NCI-H187 treated with DMSO at 0.1 percent for 48 hours (cell line): ENCODE data around the gene CCDC77.

Experiments
- DNase-seq: peaks from one replicate; lab custom pipeline; 2025; lab: John Stamatoyannopoulos, UW

CCDC77 gene

DNA sequence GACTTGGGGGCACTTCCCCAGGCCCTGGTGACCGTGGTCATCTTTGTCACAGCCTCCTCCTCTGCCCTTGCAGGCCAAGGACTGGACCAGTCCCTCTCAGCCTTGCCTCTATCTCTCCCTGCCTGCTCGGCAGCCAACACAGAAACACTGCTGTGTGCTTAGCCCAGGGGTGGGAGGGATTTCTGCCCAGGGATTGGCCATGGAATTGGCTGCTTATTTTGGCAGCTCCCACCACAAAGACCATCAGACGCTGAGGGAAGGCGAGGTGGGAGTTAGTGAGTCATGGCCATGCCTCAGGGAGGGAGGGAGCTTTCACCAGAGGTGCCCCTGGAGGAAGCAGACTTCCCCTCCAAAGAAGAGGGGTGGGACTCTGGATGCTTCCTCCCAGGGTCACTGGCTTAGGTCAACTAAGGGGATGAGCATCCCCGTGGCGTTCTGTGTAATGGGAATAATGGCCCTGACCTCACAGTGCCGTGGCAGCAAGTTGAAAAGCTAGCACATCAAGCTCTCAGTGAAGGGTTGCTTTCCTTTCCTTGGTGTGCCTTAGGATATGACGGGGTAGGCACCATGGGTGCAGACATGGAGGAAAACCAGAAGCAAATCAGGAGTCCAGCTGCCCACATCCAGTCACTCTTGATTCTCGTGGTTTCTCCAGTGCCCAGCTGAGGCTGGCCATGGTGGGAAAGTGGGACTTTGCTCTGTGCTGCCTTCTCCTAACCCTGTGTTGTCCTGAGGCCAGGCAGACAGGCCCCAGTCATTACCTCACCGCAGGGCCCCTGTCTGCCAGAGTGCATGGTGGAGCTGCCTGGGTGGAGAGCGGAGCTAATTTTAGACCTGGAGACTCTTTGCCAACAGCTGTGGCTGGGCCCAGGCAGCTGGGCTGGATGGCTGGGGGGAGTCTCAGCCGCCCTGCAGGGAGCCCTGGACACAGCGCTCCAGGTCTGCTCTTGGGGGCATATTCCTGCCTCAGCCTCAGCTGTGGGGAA lies 79.7 kb downstream of the CCDC77 start:
- no peak for DNase-seq

DNA sequence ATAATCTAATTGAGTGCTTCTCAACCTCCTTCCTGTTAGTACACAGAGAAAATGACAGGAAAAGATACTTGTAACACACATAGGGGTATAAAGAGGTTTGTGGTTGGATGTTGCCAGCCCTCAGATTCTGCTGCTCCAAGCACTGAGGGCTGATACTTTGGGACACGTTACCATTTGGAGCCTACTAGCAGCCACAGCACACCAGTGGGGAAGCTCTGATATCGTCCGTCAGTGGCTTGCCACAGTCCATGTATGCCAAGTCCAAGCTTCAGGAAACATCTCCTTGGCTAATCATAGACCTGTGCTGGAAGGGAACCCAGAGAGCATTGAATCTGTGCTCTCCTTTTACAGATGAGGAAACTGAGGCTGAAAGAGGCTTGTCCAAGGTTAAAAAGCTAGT lies 80.6 kb downstream of the CCDC77 start:
- DNase-seq: no peak

DNA sequence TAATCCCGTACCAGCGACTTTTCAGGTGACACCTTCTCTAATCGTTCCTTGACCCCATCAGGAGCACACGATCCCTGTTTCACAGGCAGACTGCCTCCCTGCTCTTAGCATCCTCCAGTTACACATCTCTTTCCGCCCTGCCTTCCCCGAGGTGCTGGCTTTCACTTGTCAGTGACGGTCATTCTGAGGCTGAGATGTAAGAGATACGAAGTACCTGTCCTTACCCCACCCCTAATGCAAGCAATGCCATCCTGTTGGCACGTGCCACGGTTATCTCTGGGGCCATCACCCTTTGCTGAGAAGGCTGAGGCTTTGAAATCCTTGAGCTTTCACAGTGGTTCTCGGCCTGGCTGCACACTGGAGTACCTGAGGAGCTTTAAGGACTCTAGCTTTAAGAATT lies 82.7 kb downstream of the CCDC77 start:
- DNase-seq: no peak

DNA sequence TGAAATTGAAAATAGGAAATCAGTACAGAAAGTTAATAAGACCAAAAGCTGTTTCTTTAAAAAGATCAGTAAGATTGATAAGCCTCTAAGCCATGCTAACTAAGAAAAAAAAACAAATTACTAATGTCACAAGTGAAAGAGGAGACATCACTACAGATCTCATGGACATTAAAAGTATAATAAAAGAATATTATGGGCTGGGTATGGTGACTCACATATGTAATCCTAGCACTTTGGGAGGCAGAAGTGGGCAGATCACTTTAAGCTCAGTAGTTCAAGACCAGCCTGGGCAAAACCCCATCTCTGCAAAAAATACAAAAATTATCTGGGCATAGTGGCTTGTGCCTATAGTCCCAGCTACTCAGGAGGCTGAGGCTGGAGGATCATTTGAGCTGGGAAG lies 88.8 kb downstream of the CCDC77 start:
- no peak for DNase-seq
